ENCODE results near the gene DUS1L. TPM values are rescaled to one million over a fixed set of nuclear protein-coding genes. Genes with fewer than 3 reads are reported as not detected.

The DUS1L gene
- total RNA-seq, 4 donors from 2014 or later = 65.8 to 113 (median 89.8) TPM

- TF ChIP-seq POLR2A (IDR thresholded peaks at IDR 0.05) = no peak
- no peak for TF ChIP-seq CTCF (IDR thresholded peaks at IDR 0.05)
- DNase-seq (ENCODE audit: low spot score in 2 of 2) = no peak
- no peak overlapping the region for H3K4me3 ChIP-seq (ENCODE audit: low read depth, poor library complexity, severe bottlenecking)
- 91 to 95% methylated on average over 28 to 41 of the region's 55 CpGs for WGBS, 2 donors
- intact Hi-C loops (cut with DNase I; ENCODE audit: low total_unique reads) = no loop called here
Measured at GRCh38 chr17:82083533-82084359, 18.1 kb upstream of the DUS1L start.

GRCh38 chr17:82083009-82083408 is 17.4 kb upstream of the DUS1L start:
- H3K4me3 ChIP-seq (ENCODE audit: low read depth, poor library complexity, severe bottlenecking) = no peak overlapping the region
- 89 to 94% methylated on average over 12 to 21 of the region's 24 CpGs for WGBS, 2 donors
- no peak for TF ChIP-seq POLR2A (IDR thresholded peaks at IDR 0.05)
- no peak for TF ChIP-seq CTCF (IDR thresholded peaks at IDR 0.05)
- DNase-seq (ENCODE audit: low spot score in 2 of 2) = no peak
- intact Hi-C loops (cut with DNase I; ENCODE audit: low total_unique reads) = no loop called here

GRCh38 chr17:82082456-82082855 is 16.9 kb upstream of the DUS1L start:
- TF ChIP-seq POLR2A (IDR thresholded peaks at IDR 0.05) (no peak), CTCF (IDR thresholded peaks at IDR 0.05) (no peak)
- no peak overlapping the region for H3K4me3 ChIP-seq (ENCODE audit: low read depth, poor library complexity, severe bottlenecking)
- DNase-seq (ENCODE audit: low spot score in 2 of 2) = no peak
- WGBS, 2 donors = 91 to 98% methylated on average over 13 to 19 of the region's 19 CpGs
- intact Hi-C loops (cut with DNase I; ENCODE audit: low total_unique reads) = no loop called here

GRCh38 chr17:82081966-82082365 is 16.4 kb upstream of the DUS1L start:
- WGBS, 2 donors = 90 to 92% methylated on average over 21 to 22 of the region's 22 CpGs
- no peak for TF ChIP-seq CTCF (IDR thresholded peaks at IDR 0.05)
- no peak for TF ChIP-seq POLR2A (IDR thresholded peaks at IDR 0.05)
- no peak overlapping the region for H3K4me3 ChIP-seq (ENCODE audit: low read depth, poor library complexity, severe bottlenecking)
- intact Hi-C loops (cut with DNase I; ENCODE audit: low total_unique reads) = no loop called here
- DNase-seq (ENCODE audit: low spot score in 2 of 2) = no peak

- TF ChIP-seq POLR2A (IDR thresholded peaks at IDR 0.05) = no peak
- no peak for TF ChIP-seq CTCF (IDR thresholded peaks at IDR 0.05)
- DNase-seq (ENCODE audit: low spot score in 2 of 2) = no peak
- intact Hi-C loops (cut with DNase I; ENCODE audit: low total_unique reads) = no loop called here
- no peak overlapping the region for H3K4me3 ChIP-seq (ENCODE audit: low read depth, poor library complexity, severe bottlenecking)
- 94% methylated on average over 12 of the region's 20 CpGs; no CpG with 5 or more reads in 1 of the 2 donors for WGBS, 2 donors
Measured at GRCh38 chr17:82081546-82081945, 15.9 kb upstream of the DUS1L start.
